LNCAP (cell line): ENCODE measurements around the gene EFCAB6.

Experiments
- TF ChIP-seq, protein P1 (sequence below): fragments of 450-650 bp; IDR thresholded peaks from 2 replicates; pipeline ENCODE4 v1.5.1; 2017; ENCODE audit warnings: mild to moderate bottlenecking

EFCAB6 gene

DNA sequence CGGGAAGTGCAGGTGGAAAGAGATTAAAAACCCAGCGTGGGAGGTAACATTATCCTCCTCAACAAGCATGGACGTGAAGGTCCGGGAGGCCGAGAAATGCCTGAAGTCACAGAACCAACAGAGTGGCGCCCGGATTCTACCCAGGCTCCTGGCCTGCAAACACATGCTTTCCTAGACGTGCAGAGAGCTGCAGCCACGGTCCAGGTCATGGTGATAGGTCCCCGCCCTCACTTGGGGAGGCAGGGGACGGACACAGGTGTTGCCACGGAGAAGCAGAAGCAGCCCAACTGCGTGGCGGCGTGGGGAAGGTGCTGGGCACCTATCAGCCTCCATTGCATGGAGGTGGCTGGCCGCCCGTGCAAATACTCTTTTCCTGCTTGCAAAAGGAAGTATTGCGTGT is 251.5 kb downstream of the EFCAB6 start:
- TF ChIP-seq, protein P1, sequence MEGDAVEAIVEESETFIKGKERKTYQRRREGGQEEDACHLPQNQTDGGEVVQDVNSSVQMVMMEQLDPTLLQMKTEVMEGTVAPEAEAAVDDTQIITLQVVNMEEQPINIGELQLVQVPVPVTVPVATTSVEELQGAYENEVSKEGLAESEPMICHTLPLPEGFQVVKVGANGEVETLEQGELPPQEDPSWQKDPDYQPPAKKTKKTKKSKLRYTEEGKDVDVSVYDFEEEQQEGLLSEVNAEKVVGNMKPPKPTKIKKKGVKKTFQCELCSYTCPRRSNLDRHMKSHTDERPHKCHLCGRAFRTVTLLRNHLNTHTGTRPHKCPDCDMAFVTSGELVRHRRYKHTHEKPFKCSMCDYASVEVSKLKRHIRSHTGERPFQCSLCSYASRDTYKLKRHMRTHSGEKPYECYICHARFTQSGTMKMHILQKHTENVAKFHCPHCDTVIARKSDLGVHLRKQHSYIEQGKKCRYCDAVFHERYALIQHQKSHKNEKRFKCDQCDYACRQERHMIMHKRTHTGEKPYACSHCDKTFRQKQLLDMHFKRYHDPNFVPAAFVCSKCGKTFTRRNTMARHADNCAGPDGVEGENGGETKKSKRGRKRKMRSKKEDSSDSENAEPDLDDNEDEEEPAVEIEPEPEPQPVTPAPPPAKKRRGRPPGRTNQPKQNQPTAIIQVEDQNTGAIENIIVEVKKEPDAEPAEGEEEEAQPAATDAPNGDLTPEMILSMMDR = no peak

- TF ChIP-seq, protein P1 = no peak
These were observed 256.3 kb downstream of the EFCAB6 start for GRCh38 chr22:43555561-43556515.

GRCh38 chr22:43554694-43555365 is 257.3 kb downstream of the EFCAB6 start:
- TF ChIP-seq, protein P1 = no peak

DNA sequence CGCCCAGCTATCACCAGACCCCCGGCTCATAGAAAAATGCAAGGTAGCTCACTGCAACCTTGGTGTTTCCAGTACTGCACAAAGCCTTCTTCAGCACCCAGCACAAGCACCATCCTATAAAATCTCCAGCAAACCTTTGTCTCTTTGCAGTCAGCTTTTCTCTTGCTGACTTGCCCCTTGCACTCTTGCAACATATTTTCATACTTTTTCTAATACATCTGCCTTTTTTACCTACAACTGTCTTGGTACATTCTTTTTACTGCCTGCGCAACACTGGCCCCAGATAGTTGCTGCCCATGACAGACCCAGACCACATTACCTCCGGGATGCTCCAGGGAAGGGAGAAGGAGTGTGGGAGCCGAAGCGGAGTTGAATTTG is 257.9 kb downstream of the EFCAB6 start:
- TF ChIP-seq, protein P1 = no peak

DNA sequence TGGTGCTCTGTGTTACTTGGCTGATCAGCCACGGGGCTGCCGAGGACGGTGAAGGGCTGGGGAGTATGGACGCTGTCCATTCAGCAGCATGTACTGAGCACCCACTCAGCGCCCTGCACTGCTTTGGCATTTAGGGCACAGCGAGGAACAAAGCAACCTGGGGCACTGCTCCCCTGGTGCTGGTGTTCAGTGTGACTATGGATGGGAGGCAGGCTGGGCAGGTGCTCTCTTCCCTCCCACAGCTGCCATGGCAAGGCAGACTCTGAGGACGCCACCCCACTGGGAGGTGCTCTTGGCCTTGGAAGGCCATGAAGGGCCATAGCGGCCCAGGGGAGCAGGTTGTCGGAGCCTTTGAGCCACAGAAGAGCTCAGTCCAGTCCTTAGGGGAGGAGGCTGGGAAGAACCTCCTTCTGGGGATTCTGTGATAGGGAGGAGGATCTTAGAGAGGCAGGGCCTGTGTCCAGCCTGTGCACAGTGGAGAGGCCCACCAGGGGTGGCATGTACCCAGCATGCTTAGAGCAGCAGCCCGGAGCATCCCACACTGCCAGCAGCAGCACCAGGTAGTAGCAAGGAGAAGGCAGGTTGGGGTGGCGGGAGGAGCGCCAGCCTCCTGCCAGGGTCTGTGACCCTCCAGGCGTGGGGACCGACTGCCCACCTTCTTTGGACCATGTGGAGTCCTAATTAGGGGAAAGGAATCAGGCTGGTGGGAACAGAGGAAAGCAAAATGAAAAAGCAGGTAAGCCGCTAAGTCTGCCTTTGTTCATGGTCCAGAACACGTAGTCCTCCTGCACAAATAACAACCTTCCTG is 258.4 kb downstream of the EFCAB6 start:
- TF ChIP-seq, protein P1 = no peak

DNA sequence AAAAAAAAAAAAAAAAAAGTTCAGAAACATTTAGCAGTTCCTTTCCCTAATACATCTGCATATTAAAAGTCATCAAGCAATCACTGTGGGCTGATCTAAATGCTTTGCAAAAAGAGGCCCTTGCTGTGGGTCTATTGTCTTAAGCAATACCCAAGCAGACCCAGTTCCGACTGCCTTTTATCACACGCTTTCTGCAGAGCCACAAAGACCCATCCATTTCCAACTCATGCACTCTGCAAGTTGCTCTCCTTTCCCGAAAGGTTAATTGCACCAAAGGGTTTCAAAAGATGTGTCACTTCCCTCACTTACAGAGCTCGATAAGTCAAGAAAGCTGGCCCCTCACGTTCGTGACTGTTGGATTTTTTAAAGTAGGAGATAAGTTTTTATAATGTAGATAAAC is 261.4 kb downstream of the EFCAB6 start:
- TF ChIP-seq, protein P1 = no peak

- TF ChIP-seq, protein P1 = no peak
These were observed 262.0 kb downstream of the EFCAB6 start for GRCh38 chr22:43550024-43550620.
